HG02870 (cell line): ENCODE measurements around the gene DUSP3.

Source experiments
- ATAC-seq: cut with Tn5 transposase; IDR thresholded peaks from one replicate; pipeline ENCODE4 v1.9.1; 2021; ENCODE audit warnings: mild to moderate bottlenecking, moderate library complexity; ENCODE audit not compliant: unreplicated experiment

The DUSP3 gene

DNA sequence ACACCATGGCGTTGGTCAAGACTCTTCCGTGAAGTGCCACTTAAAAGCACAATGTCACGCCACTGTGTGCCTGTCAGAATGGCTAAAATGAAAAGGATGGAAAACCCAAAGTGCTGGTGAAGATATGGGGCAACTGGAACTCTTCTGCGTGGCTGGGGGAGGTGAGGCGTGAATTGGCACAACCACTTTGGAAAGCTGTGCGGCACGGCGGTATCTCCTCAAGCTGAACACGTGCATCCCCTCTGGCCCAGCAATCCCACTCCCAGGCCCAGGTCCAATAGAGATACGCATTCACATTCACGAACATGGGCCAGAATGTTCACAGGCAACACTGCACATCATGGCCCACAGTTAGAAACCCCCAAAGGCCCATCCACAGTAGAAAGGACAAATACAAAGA is 8.9 kb downstream of the DUSP3 start:
- no peak for ATAC-seq

DNA sequence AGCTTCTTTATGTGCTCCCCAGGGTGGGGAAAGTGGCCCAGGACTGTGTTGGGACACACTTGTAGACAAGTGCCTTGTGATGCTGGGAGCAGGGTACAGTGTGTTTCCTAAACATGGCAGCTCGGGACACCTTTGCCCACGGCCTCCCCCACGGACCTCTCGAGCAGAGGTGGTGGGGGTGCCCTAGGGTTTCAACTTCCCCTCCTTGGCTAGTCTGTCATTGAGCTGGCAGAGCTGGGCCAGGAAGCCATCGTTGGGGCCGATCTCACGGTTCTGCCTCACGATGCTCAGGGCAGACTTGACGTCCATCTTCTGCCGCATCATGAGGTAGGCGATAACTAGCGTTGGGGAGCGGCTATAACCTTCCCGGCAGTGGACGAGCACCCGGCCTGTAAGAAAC is 9.4 kb downstream of the DUSP3 start:
- ATAC-seq = no peak

DNA sequence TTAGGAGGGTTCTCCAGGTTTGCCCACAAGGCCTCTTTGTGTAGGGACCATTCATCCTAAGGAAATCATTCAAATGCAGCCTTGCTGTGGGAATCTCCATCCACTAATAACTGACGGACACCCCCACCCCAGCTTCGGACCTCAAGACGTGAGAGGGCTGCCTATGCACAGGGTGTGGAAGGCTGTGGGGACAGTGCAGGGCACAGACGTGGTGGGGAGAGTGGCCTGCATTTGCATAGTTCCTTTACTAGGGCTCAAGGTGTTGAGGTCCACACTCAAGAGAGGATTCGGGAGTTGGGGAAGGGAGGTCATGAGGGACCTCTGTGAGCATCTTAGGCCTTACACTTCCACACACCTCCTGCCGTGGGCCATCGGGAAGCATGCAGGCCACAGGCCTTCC is 9.8 kb downstream of the DUSP3 start:
- no peak for ATAC-seq

DNA sequence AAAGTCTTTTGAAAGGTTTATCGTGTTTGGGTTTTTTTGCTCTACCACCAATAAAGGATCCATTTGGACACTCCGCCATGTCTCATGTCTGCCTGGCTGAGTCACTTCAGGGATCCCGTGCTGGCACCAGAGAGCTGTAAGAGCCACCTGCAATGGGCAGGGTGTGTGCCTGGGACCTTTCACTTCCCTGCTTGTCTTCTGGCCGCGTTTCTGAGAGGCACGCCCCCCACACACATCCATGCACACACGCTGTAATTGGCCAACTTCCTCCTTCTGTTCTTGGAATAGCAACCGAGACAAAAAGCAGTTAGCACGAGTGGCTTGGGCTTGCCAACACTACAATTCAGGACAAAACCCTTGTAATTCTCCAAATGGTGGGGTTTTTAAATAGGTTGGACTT is 10.4 kb downstream of the DUSP3 start:
- no peak for ATAC-seq

- ATAC-seq = no peak
Observed at GRCh38 chr17:43767713-43768059, 11.1 kb downstream of the DUSP3 start.

DNA sequence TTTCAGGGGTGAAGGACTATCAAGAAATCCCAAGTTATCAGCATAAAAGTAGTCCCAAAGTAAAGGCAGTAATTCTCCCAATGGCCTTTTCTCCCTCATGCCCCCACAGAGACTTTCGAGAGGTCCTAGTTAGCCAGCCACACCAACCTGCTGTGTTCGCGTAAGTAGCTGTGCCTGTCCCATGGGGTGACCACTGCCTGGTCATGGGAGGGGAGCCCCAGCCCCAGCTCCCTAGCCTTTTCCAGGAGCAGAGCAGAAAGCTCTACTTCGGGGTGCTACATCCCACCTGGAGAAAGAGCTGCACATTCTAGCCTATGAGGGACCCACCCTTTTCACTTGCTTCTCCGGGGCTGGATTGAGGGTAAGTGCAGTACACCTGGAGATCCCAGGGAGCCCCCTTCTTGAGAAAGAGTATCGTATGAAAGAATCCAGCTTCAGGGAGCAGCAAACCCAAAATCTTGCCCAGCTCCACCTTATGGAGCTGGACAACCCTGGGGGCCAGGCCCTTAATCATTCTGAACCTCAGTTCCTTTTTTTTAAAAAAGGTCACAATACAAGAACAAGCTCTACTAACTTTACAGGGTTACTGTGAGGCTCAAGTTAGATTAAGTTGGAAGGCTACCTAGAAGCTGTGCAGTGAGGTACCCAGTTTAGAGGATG is 11.6 kb downstream of the DUSP3 start:
- ATAC-seq = no peak

- no peak for ATAC-seq
Observed at GRCh38 chr17:43766413-43767052, 12.2 kb downstream of the DUSP3 start.

- ATAC-seq = no peak
Observed at GRCh38 chr17:43760254-43760852, 18.4 kb downstream of the DUSP3 start.

DNA sequence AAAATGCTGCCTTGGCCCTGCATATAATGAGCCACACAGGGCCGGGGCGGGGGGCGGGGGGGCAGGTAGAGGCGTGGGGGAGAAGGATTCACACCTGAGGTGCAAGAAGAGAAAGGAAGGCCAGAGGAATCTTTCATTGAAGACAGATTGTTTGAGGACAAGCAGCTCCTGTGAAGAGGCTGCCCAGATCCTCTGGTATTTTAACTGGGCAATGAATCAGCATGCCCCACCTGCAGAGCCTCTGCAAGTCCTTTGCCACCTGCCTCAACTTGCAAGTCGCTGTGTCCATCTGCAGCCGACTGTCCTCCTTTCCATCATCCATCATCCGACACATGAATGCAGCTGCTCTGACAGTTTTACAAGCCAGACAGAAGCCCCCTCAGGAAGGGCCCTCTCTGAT is 18.9 kb downstream of the DUSP3 start:
- no peak for ATAC-seq

DNA sequence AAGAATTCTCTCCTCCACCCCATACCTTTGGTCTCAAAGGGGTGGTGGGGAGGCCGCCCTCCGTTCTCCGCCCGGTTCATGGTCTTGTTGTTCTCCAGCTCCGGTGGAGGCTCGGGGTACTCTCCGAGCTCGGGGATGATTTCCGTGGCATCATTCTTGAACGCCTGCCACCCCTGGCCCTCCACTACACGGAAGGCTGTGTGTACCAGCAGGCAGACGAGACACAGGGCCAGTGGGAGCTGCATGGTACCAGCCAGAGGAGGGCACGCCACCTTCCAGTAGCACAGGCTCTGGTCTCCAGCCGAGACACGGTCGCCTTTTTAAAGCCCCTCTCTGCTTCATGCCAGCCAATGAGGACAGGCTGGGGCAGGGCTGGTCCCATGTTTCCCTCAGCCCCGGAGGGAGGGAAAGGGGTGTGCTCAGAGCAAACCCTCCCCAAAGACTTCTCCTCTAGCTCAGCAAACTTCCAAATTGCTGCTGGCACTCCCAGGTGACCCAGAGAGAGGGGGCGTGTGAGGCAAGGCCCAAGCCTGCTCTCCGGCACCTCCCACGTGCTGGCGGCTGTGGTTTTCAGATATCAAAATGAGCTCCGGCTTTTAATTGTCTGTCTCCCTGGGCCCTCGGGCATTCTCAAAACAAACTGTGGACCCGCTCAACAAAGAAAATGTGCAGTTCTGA is 20.1 kb downstream of the DUSP3 start, which contains the start of gene SOST:
Gene SOST (minus strand): TSS at position 295 of the 678 bp plus-strand sequence. CDS start 50 bp downstream, at position 245.
- no peak for ATAC-seq

- no peak for ATAC-seq
Observed at GRCh38 chr17:43758086-43758485, 20.7 kb downstream of the DUSP3 start.

GRCh38 chr17:43757171-43757660 is 21.6 kb downstream of the DUSP3 start:
- no peak for ATAC-seq

DNA sequence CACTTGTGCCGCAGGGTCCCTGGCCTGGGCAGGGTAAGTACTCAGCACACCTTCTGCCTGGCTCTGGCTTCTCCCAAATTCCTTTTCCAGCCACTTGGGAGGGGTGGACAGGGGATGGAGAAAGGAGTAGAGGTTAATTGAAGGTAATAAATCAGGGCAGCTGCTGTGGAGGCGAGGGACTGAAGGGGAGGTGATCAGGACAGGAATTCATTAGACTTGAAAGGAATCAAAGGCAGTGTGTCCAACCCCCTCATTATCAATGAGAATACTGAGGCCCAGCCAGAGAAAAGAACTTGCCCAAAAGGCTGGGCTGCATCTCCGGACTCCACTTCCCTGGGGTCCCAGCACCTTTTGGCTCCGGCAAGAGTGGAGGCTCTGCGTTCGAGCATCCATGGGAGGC is 22.6 kb downstream of the DUSP3 start:
- ATAC-seq = no peak

DNA sequence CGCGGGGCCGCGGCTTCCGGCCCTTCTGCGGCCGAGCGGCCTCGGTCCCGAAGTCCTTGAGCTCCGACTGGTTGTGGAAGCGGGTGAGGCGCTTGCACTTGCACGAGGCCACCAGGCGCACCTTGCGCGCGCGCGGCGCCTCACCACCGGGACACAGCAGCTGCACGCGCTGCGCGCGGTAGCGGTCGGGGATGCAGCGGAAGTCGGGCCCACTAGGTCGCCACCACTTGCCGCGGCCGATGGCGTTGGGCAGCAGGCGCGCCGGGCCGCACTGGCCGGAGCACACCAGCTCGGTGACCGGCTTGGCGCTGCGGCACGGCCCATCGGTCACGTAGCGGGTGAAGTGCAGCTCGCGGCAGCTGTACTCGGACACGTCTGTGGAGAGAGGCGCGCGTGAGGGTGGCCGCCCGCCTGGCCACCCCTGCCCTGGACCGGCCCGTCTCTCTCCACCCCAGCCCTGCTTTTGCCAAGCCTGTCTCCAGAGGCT is 23.3 kb downstream of the DUSP3 start:
- ATAC-seq = no peak

GRCh38 chr17:43754947-43755346 is 23.8 kb downstream of the DUSP3 start:
- ATAC-seq = no peak

GRCh38 chr17:43753493-43754129 is 25.2 kb downstream of the DUSP3 start:
- ATAC-seq = no peak

DNA sequence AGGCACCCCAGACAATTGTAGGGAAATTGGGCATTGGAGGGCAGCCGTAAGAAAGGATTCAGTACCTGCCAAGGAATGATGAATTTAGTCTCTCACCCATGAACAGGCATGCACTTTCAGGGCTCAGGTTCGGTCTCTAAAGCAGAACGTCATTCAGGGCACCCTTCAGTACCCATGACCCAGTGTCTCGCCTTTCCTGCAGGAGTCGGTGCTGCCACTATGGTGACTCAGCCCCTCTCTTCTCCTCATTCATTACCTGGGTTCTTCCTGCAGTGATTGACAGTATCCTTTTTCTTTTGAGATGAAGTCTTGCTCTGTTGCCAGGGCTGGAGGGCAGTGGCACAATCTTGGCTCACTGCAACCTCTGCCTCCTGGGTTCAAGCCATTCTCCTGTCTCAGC is 28.6 kb downstream of the DUSP3 start:
- no peak for ATAC-seq

DNA sequence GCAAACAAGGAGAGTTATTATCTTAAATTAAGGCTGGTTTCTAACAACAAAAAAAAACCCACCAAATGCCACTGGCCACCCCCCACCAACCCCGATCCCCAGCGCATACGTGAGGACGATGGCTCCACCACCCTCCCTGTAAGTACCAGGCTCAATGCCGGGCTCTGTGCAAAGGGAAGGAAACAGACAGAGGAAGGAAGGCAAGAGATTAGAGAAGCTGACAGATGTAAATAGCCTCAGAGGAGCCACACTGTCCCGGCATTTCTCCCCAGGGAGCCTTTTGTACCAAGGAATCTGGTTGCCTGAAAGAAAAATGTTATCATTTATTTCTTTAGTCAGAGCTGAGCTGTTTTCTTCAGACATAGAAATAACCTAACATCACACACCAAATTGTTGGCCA is 33.2 kb downstream of the DUSP3 start:
- no peak for ATAC-seq

GRCh38 chr17:43741636-43742035 is 37.1 kb downstream of the DUSP3 start:
- ATAC-seq = no peak

DNA sequence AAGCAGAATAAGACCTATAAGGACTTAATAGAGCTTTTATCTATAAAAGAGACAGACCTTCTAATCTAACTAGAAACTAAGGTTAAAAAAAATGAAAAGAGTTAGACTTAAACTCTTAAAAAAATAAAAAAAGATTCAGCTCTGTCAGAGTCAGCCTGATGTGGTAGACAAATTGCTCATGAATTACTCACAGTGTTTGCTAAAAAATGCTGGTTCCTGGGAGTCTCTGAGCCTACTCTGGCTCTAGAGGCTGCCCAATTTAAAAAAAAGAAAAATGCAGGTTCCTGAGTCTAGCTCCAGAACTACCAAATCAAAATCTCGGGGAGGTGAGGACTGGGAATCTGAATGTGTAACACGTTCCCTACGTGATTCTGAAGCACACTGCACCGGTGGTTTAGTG is 38.2 kb downstream of the DUSP3 start:
- ATAC-seq = no peak

GRCh38 chr17:43737722-43738121 is 41.1 kb downstream of the DUSP3 start:
- ATAC-seq = no peak
